Urinary bladder (tissue), 4 donors: ENCODE data around the gene MGST2. TPM values are rescaled to one million over a fixed set of nuclear protein-coding genes. Genes with fewer than 3 reads are reported as not detected.

ENCODE experiments used
- DNase-seq: peaks from one replicate; pipeline ENCODE4 v3.0.0-alpha.2; 2015; ENCODE audit errors: extremely low spot score
- H3K27ac ChIP-seq: one replicate; pipeline ENCODE4 v1.5.1; 2013; ENCODE audit warnings: low read depth, mild to moderate bottlenecking, moderate library complexity
- H3K36me3 ChIP-seq: one replicate; pipeline ENCODE4 v1.6.1; 2013; ENCODE audit warnings: mild to moderate bottlenecking, moderate library complexity; ENCODE audit not compliant: insufficient read depth
- H3K4me1 ChIP-seq: one replicate; pipeline ENCODE4 v1.6.1; 2013; ENCODE audit warnings: mild to moderate bottlenecking, moderate library complexity; ENCODE audit not compliant: insufficient read depth
- H3K4me3 ChIP-seq: one replicate; pipeline ENCODE4 v1.5.1; 2013; ENCODE audit warnings: low read depth, low read length
- WGBS: extraction: QIAGEN DNeasy Blood & Tissue Kit; methylation state at CpG from one replicate; pipeline ENCODE4 v1.1.7; 2013; 5-methylcytosine and 5-hydroxymethylcytosine counted together
- polyA plus RNA-seq: library from polyadenylated mRNA; stranded (reverse); fragments of 200-250 nt; gene quantifications from one replicate; pipeline ENCODE4 v1.2.3, GENCODE V29; 2013
- total RNA-seq: library from RNA; depleted of rRNA; stranded (reverse); fragments of >200 nt; gene quantifications from one replicate; pipeline ENCODE4 v1.2.3, GENCODE V29; 2014
- donor health status: healthy with polysubstance abuse.
- donor health status: healthy.

MGST2 gene
- total and polyA plus RNA-seq, 2 donors: 51.8 to 69.1 TPM

- WGBS: 6% methylated on average over 59 of the region's 59 CpGs
- Histone ChIP-seq H3K4me1 (no peaks in the 10 kb centered on the region), H3K36me3 (no peaks in the 10 kb centered on the region), H3K27ac (peak overlapping the region; percentile 63), H3K4me3 (peak overlapping the region; percentile 47)
- DNase-seq: no peak
Measured at GRCh38 chr4:139735381-139736273, 70.0 kb downstream of the MGST2 start.

- no peak overlapping the region for H3K4me3 ChIP-seq
- DNase-seq: no peak
- no peaks in the 10 kb centered on the region for H3K36me3 ChIP-seq
- 79% methylated on average over 5 of the region's 5 CpGs for WGBS
- H3K4me1 ChIP-seq: no peaks in the 10 kb centered on the region
- H3K27ac ChIP-seq: no peak overlapping the region
Measured at GRCh38 chr4:139736274-139736660, 70.6 kb downstream of the MGST2 start.

GRCh38 chr4:139736661-139737060 lies 71.0 kb downstream of the MGST2 start:
- 91% methylated on average over 2 of the region's 2 CpGs for WGBS
- DNase-seq: no peak
- Histone ChIP-seq H3K36me3 (no peaks in the 10 kb centered on the region), H3K4me1 (no peaks in the 10 kb centered on the region), H3K27ac (no peak overlapping the region), H3K4me3 (no peak overlapping the region)

GRCh38 chr4:139738846-139739613 lies 73.4 kb downstream of the MGST2 start:
- DNase-seq: no peak
- Histone ChIP-seq H3K4me3 (no peak overlapping the region), H3K27ac (no peak overlapping the region), H3K36me3 (no peaks in the 10 kb centered on the region), H3K4me1 (no peaks in the 10 kb centered on the region)
- 89% methylated on average over 2 of the region's 2 CpGs for WGBS

- no peak for DNase-seq
- H3K4me3 ChIP-seq: no peak overlapping the region
Measured at GRCh38 chr4:139740121-139740520, 74.5 kb downstream of the MGST2 start.

GRCh38 chr4:139740531-139741041 lies 75.0 kb downstream of the MGST2 start:
- Histone ChIP-seq H3K27ac (peak overlapping the region; percentile 82), H3K36me3 (no peaks in the 10 kb centered on the region), H3K4me1 (no peaks in the 10 kb centered on the region), H3K4me3 (no peak overlapping the region)
- DNase-seq: peak; percentile 81
- 20% methylated on average over 10 of the region's 10 CpGs for WGBS

More at GRCh38 chr4:139740121-139740520, 74.5 kb downstream of the MGST2 start:
- Histone ChIP-seq H3K36me3 (no peaks in the 10 kb centered on the region), H3K4me1 (no peaks in the 10 kb centered on the region), H3K27ac (peak overlapping the region; percentile 82)
- 45% methylated on average over 5 of the region's 5 CpGs for WGBS

GRCh38 chr4:139743027-139743426 lies 77.4 kb downstream of the MGST2 start:
- DNase-seq: no peak
- Histone ChIP-seq H3K36me3 (no peaks in the 10 kb centered on the region), H3K4me3 (no peak overlapping the region), H3K27ac (no peak overlapping the region), H3K4me1 (no peaks in the 10 kb centered on the region)
- 69% methylated on average over 5 of the region's 5 CpGs for WGBS

GRCh38 chr4:139744232-139744631 lies 78.6 kb downstream of the MGST2 start:
- no peaks in the 10 kb centered on the region for H3K36me3 ChIP-seq
- WGBS: 96% methylated on average over 1 of the region's 1 CpG
- H3K27ac ChIP-seq: no peak overlapping the region
- H3K4me3 ChIP-seq: no peak overlapping the region
- H3K4me1 ChIP-seq: no peaks in the 10 kb centered on the region
- DNase-seq: no peak

GRCh38 chr4:139745111-139745639 lies 79.6 kb downstream of the MGST2 start:
- WGBS: 94% methylated on average over 6 of the region's 6 CpGs
- H3K36me3 ChIP-seq: no peaks in the 10 kb centered on the region
- no peaks in the 10 kb centered on the region for H3K4me1 ChIP-seq
- no peak overlapping the region for H3K27ac ChIP-seq
- no peak overlapping the region for H3K4me3 ChIP-seq
- no peak for DNase-seq

GRCh38 chr4:139746431-139747171 lies 81.0 kb downstream of the MGST2 start:
- 66% methylated on average over 12 of the region's 12 CpGs for WGBS
- Histone ChIP-seq H3K36me3 (no peaks in the 10 kb centered on the region), H3K4me1 (no peaks in the 10 kb centered on the region), H3K4me3 (no peak overlapping the region), H3K27ac (no peak overlapping the region)
- DNase-seq: no peak

GRCh38 chr4:139749338-139749737 lies 83.7 kb downstream of the MGST2 start:
- H3K36me3 ChIP-seq: no peaks in the 10 kb centered on the region
- WGBS: 68% methylated on average over 6 of the region's 6 CpGs
- DNase-seq: no peak

GRCh38 chr4:139749835-139750498 lies 84.3 kb downstream of the MGST2 start:
- 88% methylated on average over 4 of the region's 4 CpGs for WGBS
- Histone ChIP-seq H3K4me1 (no peaks in the 10 kb centered on the region), H3K27ac (no peak overlapping the region), H3K4me3 (no peak overlapping the region), H3K36me3 (no peaks in the 10 kb centered on the region)
- DNase-seq: no peak

More at GRCh38 chr4:139749338-139749737, 83.7 kb downstream of the MGST2 start:
- Histone ChIP-seq H3K27ac (no peak overlapping the region), H3K4me1 (no peaks in the 10 kb centered on the region), H3K4me3 (no peak overlapping the region)

GRCh38 chr4:139753686-139754085 lies 88.1 kb downstream of the MGST2 start:
- no peak overlapping the region for H3K27ac ChIP-seq
- no peak for DNase-seq
- whole genome bisulfite sequencing: 85% methylated on average over 3 of the region's 3 CpGs

More at GRCh38 chr4:139753686-139754085, 88.1 kb downstream of the MGST2 start:
- Histone ChIP-seq H3K4me1 (no peaks in the 10 kb centered on the region), H3K36me3 (no peaks in the 10 kb centered on the region), H3K4me3 (no peak overlapping the region)
